Breast epithelium (tissue), 4 donors: ENCODE measurements around the gene RPL23. TPM values are rescaled to one million over a fixed set of nuclear protein-coding genes. Genes with fewer than 3 reads are reported as not detected.

Experiments
- DNase-seq, 2 donors: peaks; one replicate each; pipeline ENCODE4 v3.0.0-alpha.2; 2019; ENCODE audit warnings: low spot score in 2 of 2
- H3K27ac ChIP-seq, 2 donors: fragments of 200-600 bp; sonication (generic) in 1 of 2; one replicate each; pipeline ENCODE4 v1.5.1; 2016 to 2019; ENCODE audit warnings: mild to moderate bottlenecking in 1 of 2
- H3K27me3 ChIP-seq, 2 donors: fragments of 200-600 bp; sonication (generic) in 1 of 2; one replicate each; pipeline versions ENCODE4 v1.5.1 to v1.6.0; 2017 to 2019; ENCODE audit warnings: control low read depth in 1 of 2, mild to moderate bottlenecking in 1 of 2
- H3K36me3 ChIP-seq: fragments of 200-600 bp; one replicate; pipeline ENCODE4 v1.5.1; 2019
- H3K4me1 ChIP-seq, 2 donors: fragments of 200-600 bp; sonication (generic); one replicate each; pipeline ENCODE4 v1.5.1; 2016 to 2019; ENCODE audit warnings: control low read depth in 1 of 2
- H3K4me3 ChIP-seq, 3 donors: fragments of 200-600 bp; sonication (generic); 1 replicate in 2 of 3; 2 replicates in 1 of 3; pipeline ENCODE4 v1.5.1; 2016 to 2019; ENCODE audit warnings: mild to moderate bottlenecking in 3 of 3, moderate library complexity in 2 of 3
- H3K9me3 ChIP-seq, 2 donors: fragments of 200-600 bp; sonication (generic) in 1 of 2; one replicate each; pipeline ENCODE4 v1.5.1; 2016 to 2019; ENCODE audit warnings: control low read depth in 1 of 2
- CTCF ChIP-seq, 3 donors: fragments of 450-650 bp; IDR thresholded peaks; one replicate each; pipeline ENCODE4 v1.5.1; 2016 to 2017; ENCODE audit warnings: antibody characterized with exemption in 3 of 3, mild to moderate bottlenecking in 3 of 3, moderate library complexity in 3 of 3
- POLR2A ChIP-seq: fragments of 450-650 bp; IDR thresholded peaks from one replicate; pipeline ENCODE4 v1.6.1; 2016; ENCODE audit warnings: antibody characterized with exemption, mild to moderate bottlenecking, moderate library complexity
- POLR2AphosphoS5 ChIP-seq, 3 donors: sonication (generic); formaldehyde crosslinking; IDR thresholded peaks; one replicate each; pipeline ENCODE4 v1.6.1; 2017; ENCODE audit warnings: antibody characterized with exemption in 3 of 3
- intact Hi-C: fragments of 100-400 bp; cut with DNase I; formaldehyde crosslinking; loops from one replicate; pipeline ENCODE4 v1.15.1; 2023; ENCODE audit warnings: low total_unique reads
- total RNA-seq, 3 donors: library from RNA; depleted of rRNA; stranded (reverse); fragments of >200 nt; gene quantifications; one replicate each; pipeline ENCODE4 v1.1.0, GENCODE V29; 2016

RPL23 gene
- total RNA-seq, 3 donors from 2014 or later, result 1,871 to 2,586 (median 2,024) TPM

DNA sequence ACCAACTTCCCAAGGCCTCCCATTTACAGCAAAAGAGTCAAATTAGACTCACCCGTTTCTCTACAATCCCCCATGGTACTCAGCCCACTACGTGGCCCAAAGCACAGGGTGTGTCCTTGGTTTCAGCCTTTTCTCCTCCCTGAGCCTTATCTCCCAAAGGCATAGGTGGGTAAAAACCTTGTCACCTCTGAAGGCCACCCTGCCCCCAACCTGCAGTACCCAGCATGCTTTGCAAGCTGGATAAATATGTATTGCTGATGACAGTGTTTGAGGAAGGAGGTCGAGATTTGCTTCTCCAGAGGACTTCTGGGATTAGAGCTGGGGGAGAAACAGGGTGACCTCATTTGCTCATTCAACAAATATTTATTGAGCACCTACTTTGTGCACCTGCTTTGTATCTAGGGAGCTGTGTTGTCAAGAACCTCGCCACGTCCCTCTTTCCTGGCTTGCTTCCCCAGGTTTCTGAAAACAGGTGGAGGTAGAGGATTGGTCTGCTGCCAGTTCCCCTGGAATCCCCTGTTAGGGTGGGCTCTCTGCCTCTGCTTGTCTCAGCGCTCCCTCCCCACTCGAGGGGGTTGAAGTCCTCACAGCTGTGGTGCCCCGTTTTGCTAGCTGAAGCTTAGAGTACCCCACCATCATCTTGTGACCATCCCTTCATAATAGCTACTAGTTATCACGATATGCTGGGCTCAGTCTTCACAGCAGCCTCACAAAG is 19.3 kb upstream of the RPL23 start:
- Histone ChIP-seq H3K4me1 (peaks cover 16 to 46% of the 10 kb centered on the region in 2 donors), H3K36me3 (no peaks in the 10 kb centered on the region), H3K27ac (peak overlapping the region; percentile 91 to 94), H3K27me3 (no peaks in the 10 kb centered on the region), H3K4me3 (peak overlapping the region in 1 of 3 donors; percentile 92), H3K9me3 (no peaks in the 10 kb centered on the region)
- no peak for DNase-seq
- intact Hi-C loops, result no loop called here
- TF ChIP-seq POLR2AphosphoS5 (IDR thresholded peaks at IDR 0.05) (no peak), CTCF (IDR thresholded peaks at IDR 0.05) (no peak), POLR2A (no peak)

DNA sequence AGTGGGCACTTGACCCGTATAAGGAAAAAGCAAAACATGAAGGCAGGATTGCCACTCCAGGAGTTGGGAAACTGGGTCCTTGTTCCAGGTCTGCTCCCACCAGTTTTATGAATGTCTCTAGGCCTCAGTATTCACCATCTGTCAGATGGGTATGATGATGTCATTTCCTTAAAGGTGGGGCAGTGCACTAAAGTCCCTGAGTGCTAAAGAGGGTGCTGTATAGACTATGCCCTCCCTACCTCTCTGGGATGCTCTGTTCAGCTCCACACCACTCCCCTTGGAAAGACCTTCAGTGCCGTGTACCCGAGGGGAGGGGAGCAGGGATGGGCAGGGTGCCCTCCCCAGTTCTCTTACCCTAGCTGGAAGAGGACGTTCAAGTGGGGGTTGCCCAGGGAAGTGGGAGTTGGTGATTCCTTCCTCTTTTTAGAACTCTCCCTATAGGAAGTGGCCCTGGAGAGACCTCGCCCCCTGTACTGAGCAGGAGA is 18.5 kb upstream of the RPL23 start:
- peak overlapping the region; percentile 80 to 92 (median 92) for H3K4me3 ChIP-seq
- H3K4me1 ChIP-seq, result peaks cover 16 to 41% of the 10 kb centered on the region in 2 donors
- no peaks in the 10 kb centered on the region for H3K9me3 ChIP-seq
- H3K27ac ChIP-seq, result peak overlapping the region; percentile 91 to 94
- TF ChIP-seq CTCF (IDR thresholded peaks at IDR 0.05), result no peak
- no peak for TF ChIP-seq POLR2AphosphoS5 (IDR thresholded peaks at IDR 0.05)
- TF ChIP-seq POLR2A, result no peak
- DNase-seq, result no peak
- H3K27me3 ChIP-seq, result no peaks in the 10 kb centered on the region
- no peaks in the 10 kb centered on the region for H3K36me3 ChIP-seq
- intact Hi-C loops, result no loop called here

DNA sequence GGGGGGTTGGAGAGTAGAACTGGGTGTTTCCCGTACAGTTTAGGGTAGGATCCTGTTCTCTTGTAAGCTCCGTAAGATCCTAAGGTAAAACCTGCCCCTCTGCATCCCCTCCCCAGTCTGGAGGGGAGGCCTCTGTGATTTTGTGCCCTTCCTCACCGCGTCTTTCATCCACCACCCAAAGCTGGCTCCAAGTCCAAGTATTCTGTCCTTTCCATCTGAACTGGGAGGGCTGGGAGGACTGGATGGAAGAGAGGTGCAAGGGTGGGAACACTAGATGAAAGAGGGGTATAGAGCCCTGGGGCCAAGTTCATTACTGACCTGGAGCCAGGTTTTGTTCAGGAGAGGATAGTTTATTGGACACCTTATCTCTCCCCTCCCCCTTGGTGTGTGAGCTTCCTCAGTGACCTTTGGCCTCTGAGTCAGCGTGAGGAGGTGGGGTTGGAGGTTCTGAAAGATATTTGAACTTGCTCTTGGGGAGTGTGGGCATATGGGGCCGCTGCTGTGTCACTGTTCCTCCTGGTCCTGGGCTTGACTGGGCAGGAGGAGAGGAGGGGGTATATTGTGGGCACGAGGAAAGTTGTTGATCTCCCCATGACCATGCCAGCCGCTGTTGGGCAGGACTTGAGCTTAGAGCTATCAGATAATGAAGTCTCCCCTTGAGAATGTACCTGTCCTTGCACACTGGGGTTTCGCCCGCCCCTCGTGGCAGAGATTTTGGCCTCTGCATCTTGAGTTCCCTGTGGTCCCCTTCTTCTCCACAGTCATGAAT is 17.9 kb upstream of the RPL23 start:
- Histone ChIP-seq H3K27me3 (no peaks in the 10 kb centered on the region), H3K9me3 (no peaks in the 10 kb centered on the region), H3K4me3 (peak overlapping the region; percentile 80 to 92 (median 92)), H3K4me1 (peaks cover 16 to 38% of the 10 kb centered on the region in 2 donors), H3K27ac (peak overlapping the region; percentile 91 to 94), H3K36me3 (no peaks in the 10 kb centered on the region)
- intact Hi-C loops, result no loop called here
- peak; percentile 54 to 59 for DNase-seq
- TF ChIP-seq POLR2AphosphoS5 (IDR thresholded peaks at IDR 0.05), result peak in 2 of 3 donors; percentile 5 to 15
- no peak for TF ChIP-seq CTCF (IDR thresholded peaks at IDR 0.05)

- Histone ChIP-seq H3K4me3 (peak overlapping the region; percentile 80 to 92 (median 92)), H3K9me3 (no peaks in the 10 kb centered on the region), H3K27ac (peak overlapping the region; percentile 91 to 94), H3K27me3 (no peaks in the 10 kb centered on the region), H3K4me1 (peaks cover 13 to 35% of the 10 kb centered on the region in 2 donors), H3K36me3 (no peaks in the 10 kb centered on the region)
- TF ChIP-seq CTCF (IDR thresholded peaks at IDR 0.05) (no peak), POLR2A (no peak), POLR2AphosphoS5 (IDR thresholded peaks at IDR 0.05) (no peak)
- intact Hi-C loops, result no loop called here
- DNase-seq, result peak; percentile 73 to 74
Measured at GRCh38 chr17:38870259-38871165, 17.0 kb upstream of the RPL23 start.
